Testis (tissue), 2 donors: ENCODE measurements around the gene ANGPTL2.

Experiments
- POLR2A ChIP-seq: fragments of 450-650 bp; IDR thresholded peaks from one replicate; pipeline ENCODE4 v1.6.1; 2017; ENCODE audit warnings: antibody characterized with exemption, mild to moderate bottlenecking, moderate library complexity
- TF ChIP-seq, protein P1 (sequence below), 3 experiments: fragments of 450-650 bp in 2 of 3; fragments of 200-600 bp in 1 of 3; sonication (generic) in 1 of 3; IDR thresholded peaks; one replicate each; pipeline ENCODE4 v1.5.1; 2016 to 2019; ENCODE audit warnings: antibody characterized with exemption in 3 of 3, mild to moderate bottlenecking in 2 of 3, moderate library complexity in 1 of 3

DNA sequence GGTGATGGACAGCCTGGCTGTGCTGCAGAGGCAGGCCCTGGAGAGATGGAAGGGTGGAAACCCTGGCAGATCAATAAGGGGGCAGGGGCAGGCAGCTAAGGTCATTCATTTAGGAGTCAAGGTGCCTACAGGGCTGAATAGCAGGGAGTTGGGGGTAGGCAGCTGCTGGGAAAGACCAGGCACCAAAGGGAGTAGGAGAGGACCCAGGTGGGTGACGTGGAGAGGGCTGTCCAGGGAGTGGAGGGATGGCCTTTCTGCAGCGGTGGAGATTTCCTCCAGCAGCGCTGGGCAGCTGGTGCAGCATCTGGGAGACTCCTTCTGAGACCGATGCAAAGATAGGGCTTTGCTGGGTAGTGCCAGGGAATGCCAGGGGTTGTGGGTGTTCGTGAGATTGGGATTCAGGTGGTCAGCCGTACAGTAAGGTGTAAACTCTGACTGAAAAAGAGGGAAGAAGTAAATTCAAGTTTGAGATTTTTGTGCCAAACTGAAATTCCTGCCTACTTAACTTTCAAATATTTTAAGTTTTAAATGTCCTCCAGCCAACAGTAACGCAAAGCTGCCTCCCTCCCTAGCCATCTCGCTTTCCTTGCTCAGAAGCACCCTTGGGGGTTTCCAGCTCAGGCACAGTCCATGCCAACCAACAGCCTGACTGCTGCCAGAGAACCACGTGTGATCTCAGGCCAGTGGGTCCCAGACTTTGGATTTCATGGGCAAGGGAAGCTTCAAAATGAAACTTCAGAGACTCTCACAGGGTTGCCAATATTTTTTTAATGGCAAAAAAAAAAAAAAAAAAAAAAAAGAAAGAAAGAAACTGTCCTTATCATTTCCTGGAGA is 18.6 kb upstream of the ANGPTL2 start:
- TF ChIP-seq, protein P1, sequence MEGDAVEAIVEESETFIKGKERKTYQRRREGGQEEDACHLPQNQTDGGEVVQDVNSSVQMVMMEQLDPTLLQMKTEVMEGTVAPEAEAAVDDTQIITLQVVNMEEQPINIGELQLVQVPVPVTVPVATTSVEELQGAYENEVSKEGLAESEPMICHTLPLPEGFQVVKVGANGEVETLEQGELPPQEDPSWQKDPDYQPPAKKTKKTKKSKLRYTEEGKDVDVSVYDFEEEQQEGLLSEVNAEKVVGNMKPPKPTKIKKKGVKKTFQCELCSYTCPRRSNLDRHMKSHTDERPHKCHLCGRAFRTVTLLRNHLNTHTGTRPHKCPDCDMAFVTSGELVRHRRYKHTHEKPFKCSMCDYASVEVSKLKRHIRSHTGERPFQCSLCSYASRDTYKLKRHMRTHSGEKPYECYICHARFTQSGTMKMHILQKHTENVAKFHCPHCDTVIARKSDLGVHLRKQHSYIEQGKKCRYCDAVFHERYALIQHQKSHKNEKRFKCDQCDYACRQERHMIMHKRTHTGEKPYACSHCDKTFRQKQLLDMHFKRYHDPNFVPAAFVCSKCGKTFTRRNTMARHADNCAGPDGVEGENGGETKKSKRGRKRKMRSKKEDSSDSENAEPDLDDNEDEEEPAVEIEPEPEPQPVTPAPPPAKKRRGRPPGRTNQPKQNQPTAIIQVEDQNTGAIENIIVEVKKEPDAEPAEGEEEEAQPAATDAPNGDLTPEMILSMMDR (IDR thresholded peaks at IDR 0.05): no peak
- TF ChIP-seq POLR2A: no peak
